ENCODE measurements around the gene RTL10.

RTL10 gene

DNA sequence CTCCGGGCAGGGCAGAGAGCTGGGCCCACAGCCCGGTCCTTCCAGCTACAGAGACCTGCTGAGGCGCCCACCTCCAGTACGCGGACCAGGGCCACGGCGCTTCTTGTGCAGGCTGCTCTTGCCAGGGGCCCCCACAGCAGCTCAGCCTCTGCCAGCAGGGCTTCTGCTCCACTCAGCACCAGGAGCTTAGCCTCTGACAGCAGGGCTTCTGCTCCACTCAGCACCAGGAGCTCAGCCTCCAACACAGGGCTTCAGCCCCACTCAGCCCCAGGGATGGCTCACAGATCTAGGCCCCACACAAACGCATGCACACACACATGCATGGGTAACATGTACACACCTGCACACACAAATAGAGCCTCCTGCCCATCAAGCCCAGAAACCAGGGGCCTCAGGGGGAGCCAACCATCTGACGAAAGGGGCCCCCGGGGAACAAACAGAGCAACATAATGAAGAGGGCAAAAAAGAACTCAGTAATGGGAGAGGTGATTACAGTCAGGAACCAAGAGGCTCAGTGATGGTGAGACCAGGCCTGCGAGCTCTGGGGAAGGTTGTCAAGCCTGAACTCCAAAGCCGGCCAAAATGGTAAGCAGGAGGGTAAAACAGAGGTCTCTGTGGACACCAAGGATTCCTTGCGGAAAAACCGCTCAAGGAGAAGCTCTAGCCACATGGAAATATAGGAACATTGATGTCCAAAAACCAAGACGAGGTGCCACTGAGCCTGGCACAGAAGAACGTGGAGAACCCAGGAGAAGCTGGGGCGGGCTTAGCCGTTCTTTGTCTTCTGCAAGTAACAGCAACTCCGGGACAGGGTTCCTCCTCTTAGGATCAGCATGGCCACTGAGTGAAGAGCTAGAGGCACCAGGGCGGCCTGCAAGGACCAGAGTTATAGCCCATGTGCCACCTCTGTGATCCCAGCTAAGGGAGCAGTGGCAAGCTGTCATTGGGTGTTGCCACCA, 46.5 kb downstream of the RTL10 start:
- Mint-ChIP-seq H3K27me3 (no peaks in the 10 kb centered on the region), H3K9me3 (no peaks in the 10 kb centered on the region), H3K36me3 (peaks cover 2% of the 10 kb centered on the region), H3K4me1 (peaks cover 10% of the 10 kb centered on the region), H3K27ac (no peak overlapping the region), H3K4me3 (no peak overlapping the region)

DNA sequence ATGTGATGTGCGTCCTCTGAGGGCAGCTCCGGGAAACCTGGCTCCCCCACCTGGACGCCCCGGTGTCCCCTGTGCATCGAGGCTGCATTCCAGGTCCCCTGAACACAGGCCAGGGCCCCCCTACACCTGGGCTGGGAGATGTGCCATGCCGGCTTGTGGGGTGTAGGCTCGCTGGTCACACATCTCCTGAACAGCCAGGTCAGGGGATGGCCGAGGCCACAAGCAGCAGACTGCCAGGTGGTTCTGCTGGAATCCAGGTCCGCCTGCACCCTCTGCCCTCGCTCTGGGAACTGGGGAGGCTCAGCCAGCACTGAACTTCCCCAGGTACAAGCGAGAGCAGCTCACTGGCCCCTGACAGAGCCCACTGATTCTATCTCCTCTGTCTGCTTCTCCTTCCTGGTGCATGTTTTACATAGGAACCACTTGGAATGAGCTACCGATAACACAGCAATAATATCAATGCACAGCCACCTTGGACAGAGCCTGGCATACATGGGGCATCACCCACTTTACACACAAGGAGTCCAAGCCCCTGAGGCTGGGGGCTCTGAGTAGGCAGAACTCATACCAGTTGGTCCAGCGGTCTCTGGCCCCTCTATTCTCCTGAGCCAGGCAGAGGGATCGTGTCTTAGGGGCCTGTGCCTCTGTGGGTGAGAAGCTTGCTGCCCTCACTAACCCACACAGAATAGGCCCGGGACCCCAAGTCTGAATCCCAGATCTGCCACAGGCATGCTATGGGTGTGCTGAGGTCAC, 47.3 kb downstream of the RTL10 start:
- Mint-ChIP-seq H3K4me3 (no peak overlapping the region), H3K27me3 (no peaks in the 10 kb centered on the region), H3K36me3 (peaks cover 2% of the 10 kb centered on the region), H3K4me1 (peaks cover 10% of the 10 kb centered on the region), H3K9me3 (no peaks in the 10 kb centered on the region), H3K27ac (no peak overlapping the region)

GRCh38 chr22:19806213-19807160, 48.2 kb downstream of the RTL10 start:
- H3K9me3 Mint-ChIP-seq = no peaks in the 10 kb centered on the region
- H3K4me3 Mint-ChIP-seq = no peak overlapping the region
- H3K4me1 Mint-ChIP-seq = peaks cover 9% of the 10 kb centered on the region
- H3K27me3 Mint-ChIP-seq = no peaks in the 10 kb centered on the region
- no peak overlapping the region for H3K27ac Mint-ChIP-seq
- H3K36me3 Mint-ChIP-seq = peaks cover 2% of the 10 kb centered on the region

GRCh38 chr22:19805821-19806212, 48.9 kb downstream of the RTL10 start:
- H3K27me3 Mint-ChIP-seq = no peaks in the 10 kb centered on the region
- peaks cover 2% of the 10 kb centered on the region for H3K36me3 Mint-ChIP-seq

More at GRCh38 chr22:19805821-19806212, 48.9 kb downstream of the RTL10 start:
- H3K9me3 Mint-ChIP-seq = no peaks in the 10 kb centered on the region
- peaks cover 3% of the 10 kb centered on the region for H3K4me1 Mint-ChIP-seq
- H3K27ac Mint-ChIP-seq = no peak overlapping the region
- H3K4me3 Mint-ChIP-seq = no peak overlapping the region
